WERI-Rb-1 (cell line): ENCODE data around the gene RNF207.

ENCODE experiments used
- DNase-seq: peaks from one replicate; pipeline ENCODE4 v3.0.0-alpha.2; 2020
- H3K27ac ChIP-seq: fragments of 250-450 bp; sonication (Bioruptor Pico); 2 replicates; pipeline ENCODE4 v1.5.1; 2020; ENCODE audit warnings: mild to moderate bottlenecking, moderate library complexity
- H3K27me3 ChIP-seq: fragments of 250-450 bp; sonication (Bioruptor Pico); 2 replicates; pipeline ENCODE4 v1.5.1; 2021; ENCODE audit warnings: mild to moderate bottlenecking, low read depth, moderate library complexity; ENCODE audit not compliant: insufficient read depth, severe bottlenecking
- H3K36me3 ChIP-seq: fragments of 250-450 bp; sonication (Bioruptor Pico); 2 replicates; pipeline ENCODE4 v1.5.1; 2020; ENCODE audit warnings: mild to moderate bottlenecking, moderate library complexity
- H3K4me3 ChIP-seq: 2 replicates; pipeline ENCODE4 v1.5.1; 2011; ENCODE audit warnings: low read depth, mild to moderate bottlenecking, control low read depth, low read length
- H3K9me3 ChIP-seq: fragments of 250-450 bp; sonication (Bioruptor Pico); 2 replicates; pipeline ENCODE4 v1.5.1; 2021; ENCODE audit warnings: mild to moderate bottlenecking, moderate library complexity; ENCODE audit not compliant: severe bottlenecking
- CTCF ChIP-seq: IDR thresholded peaks from 2 replicates; pipeline ENCODE4 v1.5.1; 2011; ENCODE audit warnings: low read depth, mild to moderate bottlenecking, control low read depth, inconsistent platforms, low read length

RNF207 gene

DNA sequence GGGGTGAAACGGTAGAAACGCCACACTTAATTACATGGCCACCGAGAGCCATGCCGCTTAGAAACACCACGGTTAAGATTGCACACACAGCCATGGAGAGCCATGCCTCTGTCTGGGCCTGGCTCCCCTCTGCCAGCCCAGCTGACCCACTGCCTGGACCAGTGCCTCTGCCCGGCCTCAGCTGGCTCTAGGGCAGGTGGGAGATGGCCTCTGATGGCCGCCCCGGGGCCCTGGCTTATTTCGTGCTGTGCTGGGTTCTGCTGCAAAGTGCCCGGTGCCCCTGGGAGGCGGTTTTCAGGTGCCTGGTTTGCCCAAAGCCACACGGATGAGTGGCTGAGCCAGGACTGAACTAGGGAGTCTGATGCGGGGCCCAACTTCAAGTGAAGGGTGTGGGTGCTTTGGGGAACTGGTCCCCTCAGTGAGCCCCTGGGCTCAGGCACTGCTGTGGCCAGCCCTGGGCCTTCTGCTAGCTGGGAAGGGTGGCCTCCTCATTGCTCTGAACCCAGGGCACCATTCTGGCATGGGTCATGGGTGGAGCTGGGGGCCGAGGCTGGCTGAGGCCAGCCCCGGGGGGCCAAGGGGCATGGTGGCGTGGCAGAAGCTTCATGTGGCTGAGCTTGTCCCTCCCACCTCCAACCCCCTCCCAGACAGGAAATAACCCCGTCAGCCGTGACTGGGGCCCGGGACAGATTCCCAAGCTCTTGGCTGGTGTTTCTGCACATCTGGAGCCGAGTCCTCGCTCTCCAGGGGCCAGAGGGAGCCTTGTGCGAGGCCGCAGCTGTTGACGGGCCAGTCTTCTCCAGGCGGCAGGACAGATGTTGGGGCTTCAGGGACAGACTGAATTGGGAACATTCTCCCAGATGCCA lies 56.9 kb downstream of the RNF207 start:
- no peaks in the 10 kb centered on the region for H3K9me3 ChIP-seq
- no peak overlapping the region for H3K4me3 ChIP-seq
- no peak for TF ChIP-seq CTCF
- no peak overlapping the region; the same call in 1 of the 2 replicates for H3K27ac ChIP-seq
- H3K36me3 ChIP-seq, result peaks cover 4% of the 10 kb centered on the region
- no peaks in the 10 kb centered on the region for H3K27me3 ChIP-seq
- DNase-seq, result no peak

DNA sequence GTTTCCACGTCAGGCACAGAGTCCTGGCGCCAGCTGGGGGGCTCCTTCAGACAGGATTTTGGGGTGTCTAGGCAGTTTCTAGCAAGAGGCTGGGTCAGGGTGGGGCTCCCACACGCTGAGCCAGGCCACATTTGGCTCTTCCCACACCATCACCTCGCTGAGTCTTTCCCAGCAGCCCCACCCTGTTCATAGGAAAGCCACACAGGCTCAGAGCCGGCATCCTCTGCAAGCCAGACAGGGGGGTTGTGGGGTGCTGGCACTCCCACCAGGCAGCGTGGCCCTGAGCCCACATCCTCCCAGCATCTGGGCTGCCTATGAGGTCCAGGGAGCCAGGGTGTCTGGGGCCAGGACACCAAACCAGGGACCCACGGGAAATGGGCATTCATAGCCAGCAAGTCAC lies 57.8 kb downstream of the RNF207 start:
- no peak for DNase-seq
- Histone ChIP-seq H3K36me3 (peaks cover 4% of the 10 kb centered on the region), H3K27ac (no peak overlapping the region), H3K9me3 (no peaks in the 10 kb centered on the region), H3K4me3 (no peak overlapping the region), H3K27me3 (no peaks in the 10 kb centered on the region)
- TF ChIP-seq CTCF, result no peak

DNA sequence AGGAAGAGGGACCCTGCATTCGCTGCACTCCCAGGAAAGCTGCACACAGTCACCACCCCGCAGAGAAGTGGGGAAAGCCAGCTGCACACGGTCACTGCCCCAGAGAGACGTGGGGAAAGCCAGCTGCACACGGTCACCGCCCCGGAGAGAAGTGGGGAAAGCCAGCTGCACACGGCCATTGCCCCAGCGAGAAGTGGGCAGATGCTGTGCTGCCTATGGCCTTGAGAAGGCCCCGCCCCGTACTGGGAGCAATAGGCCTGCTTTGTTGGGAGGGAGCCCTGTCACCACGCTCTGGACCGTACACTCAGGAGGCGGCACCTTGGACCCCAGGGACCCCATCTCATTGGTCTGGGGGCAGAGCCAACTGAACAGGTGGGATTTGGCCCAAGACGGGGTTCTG lies 59.2 kb downstream of the RNF207 start:
- H3K4me3 ChIP-seq, result no peak overlapping the region
- no peak overlapping the region for H3K27ac ChIP-seq
- TF ChIP-seq CTCF, result no peak
- H3K9me3 ChIP-seq, result no peaks in the 10 kb centered on the region
- no peak for DNase-seq
- H3K27me3 ChIP-seq, result no peaks in the 10 kb centered on the region
- peaks cover 4% of the 10 kb centered on the region for H3K36me3 ChIP-seq

- Histone ChIP-seq H3K9me3 (no peaks in the 10 kb centered on the region), H3K27me3 (no peaks in the 10 kb centered on the region), H3K27ac (no peak overlapping the region), H3K4me3 (no peak overlapping the region), H3K36me3 (peaks cover 4% of the 10 kb centered on the region)
- no peak for DNase-seq
- no peak for TF ChIP-seq CTCF
Measured at GRCh38 chr1:6266641-6267040, 60.7 kb downstream of the RNF207 start.

DNA sequence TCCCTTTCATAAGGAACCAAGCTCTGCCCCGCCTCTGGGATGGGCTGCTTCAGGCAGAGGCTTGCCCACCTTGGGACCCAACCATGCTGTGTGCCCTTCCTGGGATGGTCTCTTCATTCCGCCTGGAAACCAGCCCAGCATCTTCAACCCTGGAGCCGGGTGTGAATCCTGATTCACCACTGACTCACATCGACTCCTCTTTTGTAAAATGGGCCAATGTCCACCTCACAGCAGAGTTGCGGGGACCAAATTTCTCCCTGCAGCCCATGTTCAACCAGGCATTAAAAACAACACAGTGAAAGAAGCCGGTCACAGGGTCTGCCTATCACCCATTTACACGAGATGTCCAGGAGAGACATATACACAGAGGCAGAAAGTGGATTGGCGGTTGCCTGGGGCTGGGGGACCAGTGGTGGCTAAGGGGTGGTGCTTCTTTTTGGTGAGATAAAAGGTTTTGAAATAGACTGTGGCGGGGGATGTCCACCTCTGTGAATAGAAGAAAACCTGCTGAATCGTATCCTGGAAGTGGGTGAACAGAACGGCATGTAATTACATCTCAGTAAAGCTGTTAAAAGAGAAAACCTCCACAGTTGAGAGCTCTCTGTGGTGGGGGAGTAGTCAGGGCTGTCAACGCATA lies 61.9 kb downstream of the RNF207 start:
- TF ChIP-seq CTCF, result no peak
- H3K27me3 ChIP-seq, result no peaks in the 10 kb centered on the region
- H3K4me3 ChIP-seq, result no peak overlapping the region
- peaks cover 8% of the 10 kb centered on the region for H3K36me3 ChIP-seq
- H3K27ac ChIP-seq, result no peak overlapping the region
- DNase-seq, result no peak
- no peaks in the 10 kb centered on the region for H3K9me3 ChIP-seq
